ENCODE results near the gene NDST1. TPM values are rescaled to one million over a fixed set of nuclear protein-coding genes. Genes with fewer than 3 reads are reported as not detected.

NDST1 gene
- polyA plus RNA-seq, 1 of the 3 experiments (the other 2 are of a cell fraction) = 29.2 TPM

GRCh38 chr5:150596313-150596712 lies 88.4 kb downstream of the NDST1 start (continued):
- TF ChIP-seq FOXJ3 (CRISPR knock-in tag; IDR thresholded peaks at IDR 0.05) (0 out of 2 replicates have a peak, but pooled peaks have one; percentile 33), ELF1 (IDR thresholded peaks at IDR 0.05) (no peak), TCF12 (IDR thresholded peaks at IDR 0.05) (peak; percentile 26; the same call in 1 of the 2 replicates)

GRCh38 chr5:150596826-150597225 lies 88.9 kb downstream of the NDST1 start:
- H3K4me1 ChIP-seq (ENCODE audit: control insufficient read depth in 1 of 2, insufficient read depth in 2 of 2, low read depth in 1 of 2, low read length in 1 of 2) = peaks cover 33 to 81% of the 10 kb centered on the region in 2 experiments
- H3K79me2 ChIP-seq (ENCODE audit: insufficient read depth) = no peaks in the 10 kb centered on the region
- TF ChIP-seq IRF3 (IDR thresholded peaks at IDR 0.05; ENCODE audit: low read depth, low read length) = no peak
- no peak for TF ChIP-seq FOXJ3 (CRISPR knock-in tag; IDR thresholded peaks at IDR 0.05)
- no peak for TF ChIP-seq NRF1 (IDR thresholded peaks at IDR 0.05; ENCODE audit: low read depth, low read length)
- TF ChIP-seq TAF1 (IDR thresholded peaks at IDR 0.05; ENCODE audit: borderline replicate concordance, low read depth, low read length) = no peak
- no peak for TF ChIP-seq YY1 (IDR thresholded peaks at IDR 0.05; ENCODE audit: low read depth)
- no peak for TF ChIP-seq MXI1 (IDR thresholded peaks at IDR 0.05; ENCODE audit: low read depth, low read length)
- no peak for TF ChIP-seq ZBTB33 (IDR thresholded peaks at IDR 0.05; ENCODE audit: borderline replicate concordance, low read depth)
- TF ChIP-seq POLR2AphosphoS5 (IDR thresholded peaks at IDR 0.05; ENCODE audit: low read depth, low read length) = no peak
- TF ChIP-seq SMC3 (IDR thresholded peaks at IDR 0.05; ENCODE audit: low read depth, low read length) = no peak
- no peak overlapping the region for H3K4me3 ChIP-seq (ENCODE audit: low read depth in 2 of 2, low read length in 1 of 2)
- H3K27me3 ChIP-seq (ENCODE audit: insufficient read depth) = no peaks in the 10 kb centered on the region
- CTCF ChIA-PET = interaction anchor here (1.3 kb wide), 1 partner anchor 15 kb away, joined by 4 read pairs; no protein-coding TSS in a partner anchor
- no peaks in the 10 kb centered on the region for H4K20me1 ChIP-seq (ENCODE audit: insufficient read depth)
- POLR2A ChIA-PET = no interaction called here
- no peaks in the 10 kb centered on the region for H3K36me3 ChIP-seq (replicated peaks in 1 of 2; ENCODE audit: control insufficient read depth in 1 of 2, insufficient read depth in 2 of 2, low read length in 1 of 2)
- no peaks in the 10 kb centered on the region for H3K9me3 ChIP-seq
- DNase-seq = no peak
- no peaks in the 10 kb centered on the region for H3K9me2 ChIP-seq
- peak overlapping the region in 1 of 2 experiments; percentile 85; a peak in 2 of 4 replicates for H3K27ac ChIP-seq (ENCODE audit: low read depth in 2 of 2, low read length in 1 of 2)
- no peak overlapping the region for H2AFZ ChIP-seq (ENCODE audit: low read depth)
- WGBS (ENCODE audit: low lambda C conversion rate) = 92% methylated on average over 3 of the region's 3 CpGs
- no peak overlapping the region for H3K9ac ChIP-seq
- H3K4me2 ChIP-seq = no peak overlapping the region
- no peaks in the 10 kb centered on the region for H3F3A ChIP-seq (replicated peaks; ENCODE audit: insufficient read depth)

GRCh38 chr5:150598006-150598405 lies 90.1 kb downstream of the NDST1 start:
- TF ChIP-seq NFIC (IDR thresholded peaks at IDR 0.05; ENCODE audit: borderline replicate concordance) (no peak), TCF12 (IDR thresholded peaks at IDR 0.05) (no peak), EP300 (IDR thresholded peaks at IDR 0.05; ENCODE audit: borderline replicate concordance in 1 of 2, low read depth in 1 of 2, low read length in 1 of 2) (no peak), SIN3A (IDR thresholded peaks at IDR 0.05; ENCODE audit: borderline replicate concordance, low read depth, low read length) (no peak), FOXJ3 (CRISPR knock-in tag; IDR thresholded peaks at IDR 0.05) (no peak), RFX5 (IDR thresholded peaks at IDR 0.05; ENCODE audit: low read length) (no peak), IRF3 (IDR thresholded peaks at IDR 0.05; ENCODE audit: low read depth, low read length) (no peak), YY1 (IDR thresholded peaks at IDR 0.05; ENCODE audit: low read depth) (no peak), FOXM1 (IDR thresholded peaks at IDR 0.05; ENCODE audit: low read depth) (no peak), JUND (IDR thresholded peaks at IDR 0.05) (no peak), TAF1 (IDR thresholded peaks at IDR 0.05; ENCODE audit: borderline replicate concordance, low read depth, low read length) (no peak), USF1 (IDR thresholded peaks at IDR 0.05; ENCODE audit: borderline replicate concordance, low read depth) (no peak), SMC3 (IDR thresholded peaks at IDR 0.05; ENCODE audit: low read depth, low read length) (no peak), GABPA (IDR thresholded peaks at IDR 0.05; ENCODE audit: low read depth) (no peak)
- H3K27me3 ChIP-seq (ENCODE audit: insufficient read depth) = no peaks in the 10 kb centered on the region
- no peak overlapping the region for H3K4me2 ChIP-seq
- no peaks in the 10 kb centered on the region for H3K9me3 ChIP-seq
- H3F3A ChIP-seq (replicated peaks; ENCODE audit: insufficient read depth) = no peaks in the 10 kb centered on the region
- no peaks in the 10 kb centered on the region for H4K20me1 ChIP-seq (ENCODE audit: insufficient read depth)
- CTCF ChIA-PET = interaction anchor here (1.2 to 4.2 kb wide), 3 partner anchors 14 to 103 kb away, joined by 3 to 22 read pairs (median 3); partner anchors contain the start of gene RBM22
- 94% methylated on average over 7 of the region's 10 CpGs for WGBS (ENCODE audit: low lambda C conversion rate)
- peaks cover 37 to 83% of the 10 kb centered on the region in 2 experiments for H3K4me1 ChIP-seq (ENCODE audit: control insufficient read depth in 1 of 2, insufficient read depth in 2 of 2, low read depth in 1 of 2, low read length in 1 of 2)
- no peak overlapping the region for H2AFZ ChIP-seq (ENCODE audit: low read depth)
- no peaks in the 10 kb centered on the region for H3K36me3 ChIP-seq (replicated peaks in 1 of 2; ENCODE audit: control insufficient read depth in 1 of 2, insufficient read depth in 2 of 2, low read length in 1 of 2)
- H3K9me2 ChIP-seq = no peaks in the 10 kb centered on the region
- H3K27ac ChIP-seq (ENCODE audit: low read depth in 2 of 2, low read length in 1 of 2) = peak overlapping the region in 1 of 2 experiments; percentile 99; a peak in 2 of 4 replicates
- no peaks in the 10 kb centered on the region for H3K79me2 ChIP-seq (ENCODE audit: insufficient read depth)
- H3K4me3 ChIP-seq (ENCODE audit: low read depth in 2 of 2, low read length in 1 of 2) = no peak overlapping the region
- no peak for DNase-seq
- POLR2A ChIA-PET = no interaction called here
- no peak overlapping the region for H3K9ac ChIP-seq
